GM18526 (cell line): Measurements from ENCODE around the gene FOXP1.

Experiments
- POLR2A ChIP-seq: IDR thresholded peaks from 3 replicates; pipeline ENCODE4 v1.6.1; 2011; ENCODE audit not compliant: insufficient read length; ENCODE audit errors: extremely low read depth

The FOXP1 gene

DNA sequence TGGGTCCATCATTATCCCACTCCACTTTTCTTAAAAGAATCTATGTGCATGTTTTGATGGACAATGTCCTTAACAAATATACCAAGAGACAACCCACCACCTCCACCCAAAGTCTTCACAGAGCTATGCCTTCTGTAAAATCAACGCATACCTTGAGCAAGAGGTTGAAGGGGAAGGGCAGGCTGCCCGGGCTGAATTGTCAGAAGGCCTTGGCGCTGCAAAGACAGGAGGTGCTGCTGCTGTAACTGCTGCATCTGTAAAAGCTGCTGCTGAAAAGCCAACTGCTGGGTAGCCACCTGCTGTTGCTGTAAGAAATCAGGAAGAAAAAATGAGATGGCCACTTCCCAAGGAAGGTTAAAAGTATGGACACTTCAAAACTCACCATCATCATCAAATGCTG, 536.7 kb downstream of the FOXP1 start:
- TF ChIP-seq POLR2A, result no peak

DNA sequence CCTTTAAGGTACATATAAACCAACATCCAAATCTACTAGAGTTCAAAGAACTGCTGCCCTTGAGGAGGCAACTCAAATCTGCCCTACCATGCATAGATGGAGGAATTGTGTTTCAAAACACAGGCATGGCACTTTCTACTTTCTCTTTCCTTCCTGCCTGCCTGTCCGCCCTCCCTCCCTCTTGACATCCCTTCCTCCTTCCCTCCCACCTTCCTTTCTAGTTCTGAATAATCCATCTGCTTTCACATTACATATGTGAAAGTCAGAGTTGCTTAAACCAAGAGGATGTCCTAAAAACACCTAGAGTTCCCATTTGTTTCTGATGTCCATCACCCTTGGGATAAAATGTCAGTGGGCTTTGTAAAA, 537.6 kb downstream of the FOXP1 start:
- no peak for TF ChIP-seq POLR2A

DNA sequence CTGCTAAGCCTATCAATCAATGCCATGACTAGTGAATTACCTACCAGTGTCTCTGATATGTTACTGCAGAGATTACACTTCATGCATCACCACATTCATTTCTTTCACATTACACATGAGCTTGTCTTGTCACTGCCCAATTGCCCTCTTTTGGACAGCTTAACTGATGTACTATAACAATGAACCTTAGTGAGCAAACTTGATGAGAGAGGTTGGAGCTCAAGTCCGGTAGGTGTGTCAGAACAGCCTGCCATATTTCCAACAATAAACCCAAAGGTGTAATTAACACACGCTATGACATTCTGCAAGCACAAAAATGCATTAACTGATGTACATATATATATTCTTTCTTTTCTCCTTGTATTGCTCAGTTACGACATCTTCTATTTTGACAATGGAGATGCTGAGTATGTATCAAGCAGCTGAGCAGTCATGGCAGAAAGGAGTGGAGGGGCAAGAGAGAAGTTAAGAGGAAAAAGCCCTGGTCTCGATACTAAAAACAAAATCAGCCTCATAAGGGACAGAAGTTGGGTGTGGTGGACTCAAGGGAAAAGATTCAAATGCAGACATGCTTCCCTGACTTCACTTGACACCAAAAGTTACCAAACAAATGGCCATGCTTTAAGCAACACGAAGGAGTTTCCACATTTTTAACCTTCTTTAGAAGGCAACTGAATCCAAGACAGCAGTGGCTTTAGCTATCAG, 538.2 kb downstream of the FOXP1 start:
- no peak for TF ChIP-seq POLR2A

DNA sequence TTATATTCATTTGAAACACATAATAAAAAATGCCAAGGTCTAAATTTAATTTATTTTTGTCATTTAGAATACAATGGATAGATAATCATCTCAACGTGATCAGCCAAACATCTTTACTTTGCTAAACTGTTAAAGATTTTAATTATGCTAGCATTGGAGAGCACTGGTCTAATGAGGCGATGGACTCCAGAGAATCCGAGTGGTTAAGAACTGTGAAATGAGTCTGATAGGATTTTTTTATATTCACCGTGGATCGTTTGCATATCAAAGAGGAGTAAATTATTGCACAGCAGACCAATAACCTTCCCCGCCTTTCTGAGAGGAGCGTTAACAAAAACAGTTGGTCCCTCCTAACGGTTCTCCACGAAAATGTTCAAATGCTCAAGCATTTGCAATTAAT, 540.8 kb downstream of the FOXP1 start:
- no peak for TF ChIP-seq POLR2A

DNA sequence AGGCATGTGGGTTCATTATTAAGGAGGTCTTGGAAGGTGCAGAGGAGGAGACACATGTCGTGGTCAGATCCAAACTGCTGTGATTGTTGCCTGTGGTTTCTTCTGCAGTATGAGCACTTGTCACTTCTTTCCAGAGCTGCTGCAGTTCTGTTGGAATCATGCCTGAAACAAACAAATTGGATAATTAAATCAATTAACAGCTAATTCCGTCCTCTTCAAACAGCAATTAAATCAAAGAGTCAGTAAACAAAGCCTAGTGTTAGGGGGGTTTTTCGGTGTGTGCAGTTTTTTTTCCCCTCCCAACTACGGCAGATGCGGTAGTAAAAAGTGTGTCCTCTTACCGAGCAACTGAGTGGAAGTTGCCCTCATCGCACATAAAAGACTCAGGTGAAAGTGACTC, 542.2 kb downstream of the FOXP1 start:
- no peak for TF ChIP-seq POLR2A

DNA sequence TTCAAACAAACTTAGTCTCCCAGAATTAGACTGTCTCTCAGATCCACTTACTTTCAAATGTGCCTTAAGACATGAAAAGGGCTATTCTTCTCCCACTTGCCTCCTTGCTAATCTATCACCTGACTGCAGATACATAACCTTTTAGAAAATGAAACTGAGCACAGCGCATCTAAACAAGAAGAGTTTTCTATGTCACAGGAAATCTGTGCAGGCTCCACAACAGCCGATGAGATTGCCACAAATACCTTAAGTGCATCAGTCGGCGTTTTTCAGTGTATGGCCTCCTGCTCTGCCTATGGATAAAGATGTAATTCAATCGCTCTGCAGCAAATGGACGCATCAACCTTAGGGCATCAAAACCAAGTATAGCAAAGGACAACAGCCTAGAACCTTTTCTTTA, 544.2 kb downstream of the FOXP1 start:
- no peak for TF ChIP-seq POLR2A

DNA sequence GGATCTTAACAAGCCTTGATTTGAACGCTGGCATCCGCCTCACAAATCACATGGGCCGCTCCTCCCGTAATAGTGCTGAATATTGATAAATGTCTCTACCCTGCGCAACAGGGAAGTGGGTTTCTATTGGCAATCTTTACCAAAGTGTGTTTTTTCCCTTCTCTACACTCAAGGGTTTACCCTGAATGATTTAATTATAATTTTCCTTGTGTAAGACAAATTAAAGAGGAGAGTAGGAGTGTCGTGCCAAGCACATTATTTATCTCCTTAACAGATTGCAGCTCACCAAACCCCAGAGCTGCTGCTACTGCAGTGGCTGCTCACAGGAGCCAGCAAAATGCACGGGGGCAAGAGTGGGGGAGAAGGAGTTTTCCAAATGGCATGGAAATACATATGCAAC, 545.8 kb downstream of the FOXP1 start:
- TF ChIP-seq POLR2A, result no peak

DNA sequence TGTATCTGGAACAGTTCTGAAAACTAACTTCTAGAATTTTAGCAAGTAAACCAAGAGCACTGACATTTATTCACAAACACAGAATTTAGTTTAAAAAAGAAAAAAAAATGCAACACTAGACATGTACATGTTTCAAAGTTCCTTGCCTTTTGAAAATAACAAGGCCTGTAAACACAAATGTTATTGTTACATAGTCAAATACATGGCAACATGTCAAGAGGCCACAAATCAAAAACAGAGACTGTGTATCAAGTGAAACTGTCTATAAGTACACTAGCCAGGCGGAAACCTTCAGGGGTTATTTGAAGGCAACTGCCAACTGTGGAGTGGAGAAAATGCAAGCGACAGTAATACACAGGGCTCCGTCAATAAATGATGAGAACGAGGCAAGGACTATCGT, 547.6 kb downstream of the FOXP1 start:
- no peak for TF ChIP-seq POLR2A

DNA sequence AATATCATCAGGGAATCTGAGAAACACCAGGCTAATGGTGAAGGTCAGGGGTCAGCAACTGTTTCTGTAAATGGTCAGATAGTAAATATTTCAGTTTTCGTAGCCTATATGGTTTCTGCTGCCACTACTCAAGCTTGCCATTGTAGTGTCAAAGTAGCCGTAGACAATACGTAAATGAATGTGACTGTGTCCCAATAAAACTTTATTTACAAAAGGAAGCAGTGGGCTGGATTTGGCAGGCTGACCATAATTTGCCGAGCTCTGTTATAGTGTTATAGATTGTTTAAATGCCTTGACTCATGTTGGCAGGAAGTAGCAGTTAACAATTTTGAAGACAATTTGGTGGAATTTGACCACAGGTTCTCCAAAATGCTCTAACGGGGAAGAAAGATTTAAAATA, 548.2 kb downstream of the FOXP1 start:
- no peak for TF ChIP-seq POLR2A

DNA sequence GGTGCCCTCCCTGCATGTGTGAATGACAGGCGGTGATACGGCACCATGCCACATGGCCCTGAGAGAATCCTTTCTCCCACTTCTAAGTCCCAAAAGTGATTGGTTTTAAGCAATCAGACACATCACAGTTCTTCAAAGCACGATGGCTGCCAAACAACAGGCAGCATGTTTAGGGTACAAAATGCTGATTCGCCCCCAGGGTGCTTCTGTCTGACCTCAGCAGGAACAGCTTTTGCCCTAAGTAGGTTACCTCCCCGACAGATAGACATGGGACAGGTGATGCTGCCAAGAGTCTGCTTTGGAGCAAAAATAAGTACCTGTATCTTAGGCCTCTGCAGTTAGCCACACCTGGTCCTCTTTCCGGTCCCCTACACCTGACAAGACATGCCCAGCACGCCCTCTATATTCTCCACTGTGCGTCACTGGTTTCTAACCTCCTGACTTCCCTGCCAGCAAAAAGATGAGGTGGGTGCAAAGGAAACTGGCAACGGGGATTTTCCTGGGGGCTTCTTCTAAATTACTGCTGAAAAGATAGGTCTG, 549.8 kb downstream of the FOXP1 start:
- no peak for TF ChIP-seq POLR2A

DNA sequence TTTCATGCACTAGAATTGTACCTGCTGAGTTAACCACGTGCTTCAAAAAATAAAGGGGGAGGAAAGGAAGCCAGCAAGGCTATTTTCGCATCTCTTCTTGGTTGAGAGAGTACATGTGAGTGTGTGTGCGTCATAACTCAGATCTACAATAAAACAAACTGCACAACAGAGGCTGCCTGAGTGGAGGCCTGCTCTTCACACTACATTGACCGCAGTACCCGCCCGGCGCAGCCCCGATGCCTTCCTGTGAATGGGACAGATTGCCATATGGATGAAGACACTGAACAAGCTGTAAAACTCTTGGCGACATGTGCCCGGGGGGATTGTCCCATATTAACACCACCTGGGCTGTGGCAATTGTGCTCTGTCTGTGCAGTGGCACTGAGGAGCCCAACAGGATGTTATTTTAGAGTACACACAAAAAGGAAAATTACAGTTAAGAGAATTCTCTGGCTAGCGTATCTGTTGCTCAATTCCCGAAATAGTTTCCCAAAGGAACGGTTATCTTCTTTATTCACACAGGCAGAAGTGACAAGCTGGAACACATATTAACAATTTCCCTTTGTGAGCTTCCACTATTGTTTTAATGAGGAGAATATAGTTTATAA, 551.5 kb downstream of the FOXP1 start:
- no peak for TF ChIP-seq POLR2A

DNA sequence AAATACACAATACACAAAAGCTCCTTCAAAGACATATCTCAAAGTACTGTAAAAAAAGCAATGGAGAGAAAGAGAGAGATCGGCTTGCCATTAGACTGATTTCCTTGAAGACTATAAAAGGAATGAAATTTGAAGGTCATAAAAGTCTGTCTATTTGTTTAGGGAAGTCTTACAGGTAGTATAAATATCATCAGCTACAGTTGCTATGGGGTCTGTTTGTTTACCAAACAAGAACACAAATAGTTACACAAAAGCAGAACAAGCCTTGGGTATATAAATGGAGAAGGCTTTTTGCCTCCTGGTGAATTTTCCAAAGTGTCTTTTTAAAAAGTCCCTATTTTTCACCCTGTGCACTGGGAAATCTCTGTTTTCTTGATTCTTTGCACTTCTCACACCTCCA, 552.3 kb downstream of the FOXP1 start:
- no peak for TF ChIP-seq POLR2A

DNA sequence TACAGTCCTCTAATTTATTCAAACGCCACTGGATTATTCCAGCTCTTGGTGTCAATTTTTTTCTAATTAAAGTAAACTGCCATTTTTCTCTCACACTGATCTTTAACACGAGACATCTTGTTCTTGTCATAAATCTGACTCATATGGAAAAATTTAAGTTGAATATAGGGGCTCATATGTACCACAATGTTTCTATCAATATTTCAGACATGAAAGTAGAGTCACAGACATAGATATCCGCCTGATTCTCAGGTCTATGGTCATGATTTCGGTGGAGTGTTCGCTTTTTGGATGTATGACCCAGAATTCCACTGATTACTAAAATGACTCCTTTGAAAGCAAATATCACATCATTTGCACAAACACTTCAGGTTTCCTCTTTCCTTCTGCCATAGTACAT, 552.8 kb downstream of the FOXP1 start:
- TF ChIP-seq POLR2A, result no peak

DNA sequence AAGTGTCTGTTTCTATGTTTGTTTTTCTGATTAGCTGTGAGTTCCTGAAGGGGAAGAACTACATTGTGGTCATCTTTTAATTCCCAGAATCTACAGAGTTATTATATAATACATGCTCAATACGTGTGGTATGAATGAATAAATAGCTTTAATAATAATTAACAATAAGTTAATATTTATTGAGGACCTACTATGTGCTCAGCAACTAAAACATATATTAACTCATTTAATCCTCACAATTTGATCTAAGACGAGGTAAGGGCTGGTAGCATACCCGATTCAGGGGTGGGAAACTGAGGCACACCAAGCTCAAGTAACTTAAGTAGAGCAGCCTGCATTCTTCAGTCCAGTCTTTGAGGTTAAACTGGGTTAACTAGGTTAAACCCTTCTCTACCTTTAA, 553.8 kb downstream of the FOXP1 start:
- TF ChIP-seq POLR2A, result no peak

DNA sequence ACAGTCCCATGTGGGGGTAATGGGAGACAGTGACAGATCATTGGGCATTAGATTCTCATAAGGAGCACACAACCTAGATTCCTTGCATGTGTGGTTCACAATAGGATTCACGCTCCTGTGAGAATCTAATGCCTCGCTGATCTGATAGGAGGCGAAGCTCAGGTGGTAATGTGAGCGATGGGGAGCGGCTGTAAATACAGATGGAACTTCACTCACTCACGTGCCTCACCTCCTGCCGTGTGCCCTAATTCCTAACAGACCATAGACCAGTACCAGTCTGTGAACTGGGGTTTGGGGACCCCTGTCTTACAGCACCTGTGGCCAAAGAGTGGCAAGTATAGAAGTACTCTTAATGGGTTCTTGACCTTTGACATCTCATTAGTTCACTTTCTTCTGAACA, 554.7 kb downstream of the FOXP1 start:
- TF ChIP-seq POLR2A, result no peak

DNA sequence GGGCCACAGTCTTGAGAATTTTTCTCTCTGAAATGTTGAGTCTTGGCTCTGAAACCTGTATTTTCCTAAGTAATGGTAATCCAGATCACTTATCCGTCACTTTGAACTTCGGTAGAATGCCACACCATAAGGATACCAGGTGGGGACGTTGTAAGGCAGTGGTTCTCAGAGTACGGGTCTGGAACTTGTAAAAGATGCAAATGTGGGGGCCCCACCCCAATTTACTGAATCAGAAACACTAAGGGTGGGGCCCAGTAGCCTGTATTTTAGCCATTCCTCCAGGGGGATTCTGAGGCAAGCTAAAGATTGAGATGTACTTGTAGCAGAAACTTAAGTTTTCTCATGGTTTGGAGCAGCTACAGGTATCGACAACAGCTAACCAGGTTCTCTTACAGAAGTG, 555.3 kb downstream of the FOXP1 start:
- no peak for TF ChIP-seq POLR2A

DNA sequence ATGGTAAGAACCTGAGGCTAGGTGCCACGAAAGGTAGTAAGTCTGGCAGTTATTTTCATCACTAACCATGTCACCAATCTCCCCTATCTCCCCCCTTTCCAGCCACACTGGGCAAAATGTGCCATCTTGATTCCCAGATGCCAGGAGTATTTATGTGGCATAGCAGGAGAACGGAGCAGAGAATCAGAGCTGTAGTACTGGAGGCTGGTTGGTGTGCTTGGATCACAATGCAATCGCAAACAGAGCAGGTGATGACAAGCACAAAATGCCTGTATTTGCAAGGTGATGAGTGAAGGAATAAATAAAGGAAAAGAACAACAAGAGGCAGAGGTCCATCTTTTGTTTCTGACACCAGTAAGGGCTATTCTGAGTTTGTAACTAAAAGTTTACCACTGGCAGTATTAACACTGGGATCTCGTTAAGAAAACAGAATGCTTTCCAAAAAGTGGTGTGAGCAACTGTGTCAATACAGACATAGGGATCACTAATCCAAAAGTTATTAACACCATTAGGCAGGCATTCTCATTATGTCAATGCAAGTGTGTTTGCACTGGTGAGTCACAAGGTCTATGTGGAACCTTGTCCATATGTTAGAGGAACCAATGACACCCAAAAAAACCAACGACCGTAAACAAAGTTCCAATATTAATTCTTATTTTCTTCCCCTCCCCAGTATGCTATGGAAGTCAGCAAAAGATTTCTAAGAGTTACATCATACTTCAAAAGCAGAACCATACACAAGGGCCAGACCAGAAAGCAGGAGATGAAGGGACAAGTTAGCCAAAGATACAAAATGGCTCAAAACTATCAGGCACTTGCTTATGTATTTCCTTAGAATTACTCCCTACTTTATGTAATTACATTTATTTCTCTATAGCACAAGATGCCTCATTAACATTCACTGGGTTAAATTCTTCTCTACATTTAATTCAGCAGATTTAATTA, 556.6 kb downstream of the FOXP1 start:
- TF ChIP-seq POLR2A, result no peak

DNA sequence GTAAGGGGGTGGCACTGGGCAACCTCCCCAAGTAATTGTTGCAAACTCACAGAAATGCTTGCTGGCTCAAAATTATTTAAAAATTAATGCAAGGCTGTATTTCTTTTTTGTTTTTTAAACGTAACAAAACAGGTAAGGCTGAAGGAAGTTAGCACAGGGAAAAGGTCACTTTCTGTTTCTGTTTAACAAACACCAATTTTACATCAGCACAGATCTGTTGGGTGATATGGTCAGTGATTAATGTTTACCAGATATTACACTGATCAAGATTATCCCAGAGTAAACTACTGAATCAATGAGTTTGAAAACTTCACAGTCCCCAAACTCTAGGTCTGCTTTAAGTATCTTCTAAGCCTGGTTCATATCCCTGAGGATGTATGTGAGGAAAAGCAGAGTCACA, 558.0 kb downstream of the FOXP1 start:
- TF ChIP-seq POLR2A, result no peak
